Epithelial cell of prostate (primary cell): Measurements from ENCODE around the gene RNF157.
"Not testable (repeated sequence)": the region's sequence is repeated elsewhere in the genome, so short reads cannot be mapped to it uniquely, and the experiment has no call there.

ENCODE experiments used
- DNase-seq: peaks from one replicate; pipeline ENCODE4 v3.0.0-alpha.2; 2011; ENCODE audit warnings: low read depth, low spot score
- H3K27ac ChIP-seq: fragments of 450-650 bp; 2 replicates; pipeline ENCODE4 v1.5.1; 2017; ENCODE audit warnings: mild to moderate bottlenecking

Gene RNF157

DNA sequence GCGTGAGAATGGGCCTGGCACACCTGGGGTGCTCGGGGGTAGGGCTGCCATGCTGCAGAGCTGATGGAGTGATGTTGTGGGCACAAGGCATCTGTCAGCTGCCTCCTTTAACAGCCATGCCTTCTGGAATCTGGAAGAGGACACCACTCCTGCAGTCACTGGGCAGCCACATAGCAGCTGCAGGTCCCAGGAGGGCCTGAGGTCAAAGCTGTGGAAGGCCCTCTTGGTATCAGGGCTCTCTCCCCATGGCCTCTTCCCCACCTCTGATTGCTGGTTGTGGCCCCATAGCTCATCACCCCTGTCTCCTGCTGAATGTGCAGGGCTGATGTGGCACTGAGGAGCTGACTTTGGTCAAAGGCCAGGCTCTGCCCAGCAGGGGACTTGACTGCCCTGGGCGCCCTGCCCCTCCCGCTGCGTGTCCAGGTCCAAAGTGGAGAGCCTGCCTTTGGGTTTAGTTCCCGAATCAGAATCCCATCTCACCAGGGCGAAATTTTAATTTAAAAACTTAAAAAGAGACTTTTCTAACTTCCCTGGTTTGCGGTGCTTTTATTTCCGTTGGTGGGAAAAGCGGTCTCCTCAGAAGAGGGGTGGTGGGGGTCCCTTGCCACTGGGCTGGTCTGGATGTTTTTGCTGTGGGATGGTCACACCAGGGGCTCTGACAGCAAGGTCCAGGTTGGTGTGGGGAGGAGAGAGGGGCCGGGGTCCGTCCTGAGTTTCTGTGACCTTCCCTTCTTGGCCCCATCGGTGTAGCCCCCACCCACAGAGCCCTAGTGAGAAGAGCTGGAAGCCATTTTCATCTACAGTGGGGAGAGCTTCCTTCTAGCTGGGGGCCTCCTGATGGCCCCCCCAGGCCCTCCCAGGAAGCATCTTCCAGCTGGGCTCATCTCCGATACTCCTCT is 30.7 kb upstream of the RNF157 start:
- H3K27ac ChIP-seq: no peak overlapping the region

DNA sequence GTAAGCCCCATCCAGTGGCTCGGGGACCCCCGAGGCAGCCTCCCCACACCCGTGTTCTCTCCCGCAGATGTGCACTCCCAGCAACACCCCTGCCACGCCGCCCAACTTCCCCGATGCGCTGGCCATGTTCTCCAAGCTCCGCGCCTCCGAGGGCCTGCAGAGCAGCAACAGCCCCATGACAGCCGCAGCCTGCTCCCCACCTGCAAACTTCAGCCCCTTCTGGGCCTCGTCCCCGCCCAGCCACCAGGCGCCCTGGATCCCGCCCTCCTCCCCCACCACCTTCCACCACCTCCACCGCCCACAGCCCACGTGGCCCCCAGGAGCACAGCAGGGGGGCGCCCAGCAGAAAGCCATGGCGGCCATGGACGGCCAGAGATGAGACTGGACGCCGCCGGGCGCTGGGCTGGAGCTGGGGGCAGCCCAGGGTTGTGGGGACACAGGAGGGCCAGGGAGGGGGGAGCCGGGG is 29.9 kb upstream of the RNF157 start:
- H3K27ac ChIP-seq: no peak overlapping the region
- no peak for DNase-seq

More for the DNA sequence above, 30.7 kb upstream of the RNF157 start:
- DNase-seq: no peak

DNA sequence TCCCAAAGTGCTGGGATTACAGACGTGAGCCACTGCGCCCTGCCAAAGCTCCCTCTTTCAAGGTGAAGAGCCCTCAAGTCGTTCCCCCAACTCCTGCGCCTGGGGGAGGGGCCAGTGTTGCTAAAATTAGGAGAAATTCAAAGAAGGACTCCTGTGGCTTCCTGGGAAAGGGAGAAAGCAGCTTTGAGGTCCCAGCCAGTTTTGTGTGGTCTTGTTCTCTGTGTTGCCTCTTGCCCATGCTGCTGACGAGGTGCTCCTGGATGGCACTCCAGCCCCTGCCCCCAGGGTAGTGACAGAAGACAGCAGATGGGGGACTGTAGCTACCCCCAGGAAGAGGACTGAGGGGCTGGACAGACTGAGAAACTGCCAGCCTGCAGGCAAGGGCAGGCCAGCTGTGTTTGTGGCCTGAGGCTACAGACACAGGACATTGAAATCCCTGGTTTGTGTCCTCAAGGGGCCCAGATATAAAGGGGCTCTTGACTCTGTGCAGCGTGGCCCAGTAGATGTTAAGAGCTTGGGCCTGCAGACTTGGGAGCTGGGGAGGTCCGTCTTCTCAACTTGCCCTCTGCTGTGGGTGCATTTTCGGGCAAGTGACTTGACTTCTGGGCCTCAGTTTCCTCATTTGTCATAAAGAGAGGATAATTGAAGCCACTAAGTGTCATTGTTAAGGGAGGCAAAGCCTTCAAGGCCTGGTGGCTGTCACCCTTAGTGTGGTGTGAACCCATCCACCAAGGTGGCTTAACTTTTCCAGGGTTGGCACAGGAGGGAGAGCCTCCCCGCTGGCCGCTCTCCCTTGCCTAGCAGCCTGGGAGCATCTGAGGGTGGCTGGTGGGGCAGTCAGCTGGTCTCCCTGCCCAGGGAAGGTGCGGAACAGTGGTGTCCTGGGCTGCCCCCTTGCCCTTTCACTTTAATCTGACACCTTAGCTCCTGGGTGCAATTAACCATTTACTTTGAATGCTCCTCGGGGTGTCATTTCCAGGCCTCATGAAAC is 29.0 kb upstream of the RNF157 start:
- no peak for DNase-seq
- peak overlapping the region; percentile 95 for H3K27ac ChIP-seq

DNA sequence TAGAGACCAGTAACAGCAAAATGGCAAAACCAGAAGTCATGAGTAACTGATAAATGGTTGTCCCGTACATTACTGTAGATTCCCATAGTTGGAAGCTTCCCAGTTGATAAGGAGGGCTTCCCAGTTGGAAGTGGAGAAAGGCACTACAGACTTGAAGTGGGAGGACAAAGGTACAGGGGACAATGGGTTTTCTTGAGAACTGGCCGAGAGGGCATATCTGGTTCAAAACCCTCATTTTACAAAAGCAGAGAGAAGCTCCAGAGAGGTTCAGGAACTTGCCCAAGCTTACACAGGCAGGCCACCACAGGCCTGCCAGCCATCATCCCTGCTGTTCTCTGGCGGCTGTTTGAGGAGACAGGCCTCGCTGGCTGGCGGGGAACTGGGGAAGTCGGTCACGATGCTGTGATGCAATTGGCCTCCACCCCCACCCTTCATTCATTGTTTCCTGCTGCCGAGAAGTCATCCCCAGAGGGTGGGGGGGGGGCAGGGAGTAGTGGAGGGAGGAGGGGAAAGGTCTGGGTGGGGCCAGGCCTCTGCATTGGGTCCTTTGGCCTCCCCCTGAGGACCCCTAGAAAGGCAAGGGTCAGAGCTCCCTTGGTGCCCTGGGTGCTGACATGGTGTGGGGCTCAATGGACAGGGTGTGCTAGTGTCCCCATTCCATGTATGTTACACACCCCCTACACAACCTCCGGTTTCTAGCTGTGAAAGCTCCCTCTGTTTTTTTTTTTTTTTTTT is 27.9 kb upstream of the RNF157 start:
- H3K27ac ChIP-seq: peak overlapping the region; percentile 95
- DNase-seq: peak; percentile 57

DNA sequence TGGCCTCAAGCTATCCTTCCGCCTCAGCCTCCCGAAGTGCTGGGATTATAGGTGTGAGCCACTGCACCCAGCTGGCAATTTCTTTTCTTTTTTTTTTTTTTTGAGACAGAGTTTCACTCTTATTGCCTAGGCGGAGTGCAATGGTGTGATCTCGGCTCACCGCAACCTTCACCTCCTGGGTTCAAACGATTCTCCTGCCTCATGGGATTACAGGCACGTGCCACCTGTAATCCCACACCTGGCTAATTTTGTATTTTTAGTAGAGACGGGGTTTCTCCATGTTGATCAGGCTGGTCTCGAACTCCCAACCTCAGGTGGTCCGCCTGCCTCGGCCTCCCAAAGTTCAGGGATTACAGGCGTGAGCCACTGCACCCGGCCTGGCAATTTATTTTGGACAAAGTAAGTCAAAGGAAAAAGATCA is 27.3 kb upstream of the RNF157 start:
- not testable (repeated sequence) for DNase-seq
- peak overlapping the region; percentile 95 for H3K27ac ChIP-seq

DNA sequence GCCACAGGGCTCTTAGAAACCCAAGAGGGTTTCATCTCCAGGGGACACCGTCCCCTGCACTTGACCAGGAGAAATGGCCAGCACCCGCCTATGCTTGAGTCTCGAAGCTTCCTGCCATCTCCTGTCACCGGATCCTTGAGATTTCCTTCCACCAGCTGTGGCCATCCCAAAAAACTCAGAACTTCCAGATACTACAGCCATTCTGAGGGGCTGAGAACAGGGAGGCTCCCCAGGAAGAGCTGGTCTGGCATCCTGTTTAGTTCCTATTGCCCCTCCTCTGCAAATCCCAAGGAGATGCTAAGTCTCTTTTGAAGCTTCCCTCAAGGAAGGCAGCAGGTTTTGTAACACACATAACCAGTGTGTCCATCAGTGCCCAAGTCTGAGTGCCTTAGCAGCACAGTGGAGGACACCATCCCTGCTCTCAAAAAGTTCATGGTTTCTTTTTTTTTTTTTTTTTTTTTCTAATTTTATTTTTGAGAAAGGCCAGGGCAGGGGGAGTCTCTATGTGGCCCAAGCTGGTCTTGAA is 26.8 kb upstream of the RNF157 start:
- H3K27ac ChIP-seq: peak overlapping the region; percentile 95
- no peak for DNase-seq

DNA sequence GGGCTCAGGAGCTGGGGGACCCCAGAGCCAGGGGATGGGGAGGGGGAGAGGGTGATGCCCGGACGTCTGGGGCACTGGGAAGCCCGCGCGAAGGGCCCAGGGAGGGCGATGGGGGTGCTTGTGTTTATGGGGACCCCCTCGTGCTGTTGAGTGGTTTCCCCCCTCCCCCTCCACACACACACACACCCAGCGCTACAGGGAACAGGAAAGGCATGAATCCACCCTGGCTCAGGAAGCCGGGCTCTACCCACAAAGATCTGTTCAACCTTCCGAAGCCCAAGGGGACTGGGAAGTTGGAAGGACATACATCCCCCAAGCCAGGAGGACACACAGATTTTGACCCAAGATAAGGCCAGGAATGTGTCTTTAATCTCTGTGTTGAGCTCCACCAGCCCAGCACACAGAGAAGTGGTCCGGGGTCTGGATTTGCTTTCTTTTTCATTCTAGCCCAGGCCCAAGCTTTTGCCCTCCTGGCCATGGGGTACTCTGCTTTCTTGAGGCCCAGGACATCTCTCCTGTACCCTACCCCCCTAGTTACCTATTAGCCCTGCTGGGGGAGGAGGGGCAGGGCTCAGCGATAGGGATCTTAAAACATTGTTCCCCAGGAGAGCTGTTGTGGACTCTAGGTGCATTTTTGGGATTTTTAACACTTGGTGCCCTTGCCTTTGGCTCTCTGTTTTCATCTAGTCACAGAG is 26.1 kb upstream of the RNF157 start:
- DNase-seq: no peak
- peak overlapping the region; percentile 95 for H3K27ac ChIP-seq

DNA sequence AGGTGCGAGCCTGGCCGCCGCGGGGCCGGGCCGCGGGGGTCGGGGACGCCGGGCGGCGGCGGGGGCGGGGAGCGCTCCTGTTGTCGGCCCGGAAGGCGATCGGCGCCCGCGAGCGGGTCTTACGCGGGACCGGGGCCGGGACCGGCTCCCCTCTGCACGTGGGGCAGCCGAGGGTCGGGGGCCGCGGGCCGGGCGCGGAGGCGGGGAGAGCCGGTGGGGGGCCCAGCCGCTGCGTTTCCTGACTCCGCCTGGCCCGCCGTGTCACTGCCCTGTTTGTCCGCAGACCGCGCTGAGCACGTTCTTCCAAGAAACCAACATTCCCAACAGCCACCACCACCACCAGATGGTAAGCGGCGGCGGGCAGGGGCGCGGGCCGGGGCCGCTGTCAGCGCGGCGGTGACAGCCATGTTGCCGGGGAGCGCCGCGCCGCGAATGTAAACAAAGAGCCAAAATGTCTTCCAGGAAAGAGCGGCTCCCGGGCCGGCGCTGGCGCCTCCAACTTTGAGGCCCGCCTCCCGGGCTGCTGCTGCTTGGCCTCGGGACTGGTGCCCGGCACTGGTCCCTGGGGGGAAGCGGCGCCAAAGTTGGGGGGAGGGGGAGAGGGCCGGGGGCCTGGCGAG is 25.4 kb upstream of the RNF157 start:
- H3K27ac ChIP-seq: peak overlapping the region; percentile 95
- DNase-seq: no peak

DNA sequence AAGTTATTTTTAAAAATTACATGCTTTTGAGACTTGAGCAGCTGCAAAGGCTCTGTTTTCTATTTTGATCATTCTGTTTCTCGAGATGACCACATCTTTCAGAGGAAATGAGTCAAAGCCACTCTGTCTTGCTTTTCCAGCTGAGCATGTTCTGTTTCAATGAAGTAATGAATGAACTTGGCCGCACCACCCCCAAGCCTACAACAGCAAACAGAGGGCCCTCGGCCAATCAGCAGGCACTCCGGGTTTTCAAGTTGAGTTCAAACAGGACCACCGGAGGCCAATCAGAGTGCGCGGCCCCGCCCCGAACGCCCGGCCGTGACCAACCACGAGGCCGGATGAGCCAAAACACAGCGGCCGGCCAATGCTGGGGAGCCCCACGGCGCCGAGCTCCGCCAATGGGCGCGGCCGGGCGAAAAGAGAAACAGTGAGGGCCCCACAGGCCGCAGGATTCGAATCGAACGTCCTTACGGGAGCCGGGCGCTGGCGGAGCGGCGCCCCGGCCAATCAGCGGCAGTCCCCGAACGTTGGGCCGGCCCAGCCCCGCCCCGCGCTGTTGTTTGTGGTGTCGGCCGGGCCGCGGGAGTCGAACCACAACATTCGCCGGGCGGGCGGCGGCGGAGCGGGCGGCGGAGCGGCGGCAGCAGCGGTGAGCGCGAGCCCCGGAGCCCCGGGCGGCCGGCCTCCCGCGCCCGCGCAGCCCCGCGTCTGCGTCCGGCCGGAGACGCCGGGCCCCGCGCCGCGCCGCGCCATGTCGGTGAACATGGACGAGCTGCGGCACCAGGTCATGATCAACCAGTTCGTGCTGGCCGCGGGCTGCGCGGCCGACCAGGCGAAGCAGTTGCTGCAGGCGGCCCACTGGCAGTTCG is 24.7 kb upstream of the RNF157 start, which contains the start of gene UBALD2:
Gene UBALD2, plus strand, starts transcription at position 594 of the 869 bp plus-strand sequence. Its CDS starts 158 bp downstream, at position 752.
- peak; percentile 99 for DNase-seq
- peak within 1 kb of the TSS; percentile 95 for H3K27ac ChIP-seq

DNA sequence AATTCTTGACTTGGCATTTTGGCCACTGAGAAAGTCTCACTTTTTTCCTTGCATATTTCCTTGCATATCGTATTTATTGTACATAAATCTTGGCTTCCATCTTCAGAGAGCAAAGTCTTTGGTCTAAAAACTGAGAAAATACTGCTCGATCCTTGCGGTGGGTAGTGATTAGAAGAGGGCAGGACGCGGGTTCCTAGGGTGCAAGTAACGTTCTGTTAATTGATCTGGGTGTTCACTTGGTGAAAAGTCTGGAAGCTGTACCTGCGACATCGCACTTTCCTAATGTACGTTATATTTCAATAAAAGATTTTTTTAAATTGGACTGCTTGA is 24.1 kb upstream of the RNF157 start:
- DNase-seq: no peak
- H3K27ac ChIP-seq: peak overlapping the region; percentile 95

DNA sequence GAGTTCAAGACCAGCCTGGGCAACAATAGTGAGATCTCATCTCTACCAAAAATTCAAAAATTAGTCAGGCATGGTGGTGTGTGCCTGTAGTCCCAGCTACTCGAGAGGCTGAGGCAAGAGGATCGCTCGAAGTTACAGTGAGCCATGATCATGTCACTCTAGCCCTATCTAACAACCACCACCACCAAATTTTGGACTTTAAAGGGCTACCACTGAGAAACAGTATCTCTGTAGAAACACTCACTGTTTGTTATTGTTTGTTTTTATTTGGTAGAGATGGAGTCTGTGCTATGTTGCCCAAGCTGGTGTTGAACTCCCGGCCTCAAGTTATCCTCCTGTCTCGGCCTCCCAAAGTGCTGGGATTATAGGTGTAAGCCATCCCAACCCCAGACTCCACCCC is 23.6 kb upstream of the RNF157 start:
- H3K27ac ChIP-seq: peak overlapping the region; percentile 95
- DNase-seq: no peak

DNA sequence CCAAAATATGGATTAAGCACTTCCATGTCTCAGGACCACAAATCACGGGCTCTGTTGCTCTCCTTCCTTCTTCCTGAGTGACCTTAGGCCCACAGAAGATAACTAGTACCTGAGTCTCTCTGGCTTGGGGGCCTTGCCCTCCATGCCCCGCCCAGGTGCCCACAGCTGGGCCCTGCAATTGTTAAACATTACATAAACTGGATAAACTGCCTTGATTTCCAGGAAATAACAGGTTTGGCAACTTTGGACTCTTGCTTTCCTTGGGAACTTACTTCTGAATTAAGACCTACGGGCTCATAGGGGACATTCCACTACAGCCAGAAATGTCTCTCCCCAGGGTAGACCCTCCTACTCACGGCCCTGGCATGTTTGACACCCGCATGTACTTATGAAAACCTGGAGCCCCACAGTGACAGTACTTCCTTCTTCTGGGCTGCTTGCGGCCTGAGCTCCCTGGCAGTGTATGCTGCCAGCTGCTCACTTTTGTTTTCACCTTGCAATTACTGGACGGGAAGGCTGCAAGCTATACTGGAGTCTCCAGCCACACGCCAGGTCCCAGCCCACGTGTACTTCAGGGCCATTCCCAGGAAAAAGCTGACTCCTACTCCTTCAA is 22.5 kb upstream of the RNF157 start:
- H3K27ac ChIP-seq: peak overlapping the region; percentile 95
- no peak for DNase-seq

DNA sequence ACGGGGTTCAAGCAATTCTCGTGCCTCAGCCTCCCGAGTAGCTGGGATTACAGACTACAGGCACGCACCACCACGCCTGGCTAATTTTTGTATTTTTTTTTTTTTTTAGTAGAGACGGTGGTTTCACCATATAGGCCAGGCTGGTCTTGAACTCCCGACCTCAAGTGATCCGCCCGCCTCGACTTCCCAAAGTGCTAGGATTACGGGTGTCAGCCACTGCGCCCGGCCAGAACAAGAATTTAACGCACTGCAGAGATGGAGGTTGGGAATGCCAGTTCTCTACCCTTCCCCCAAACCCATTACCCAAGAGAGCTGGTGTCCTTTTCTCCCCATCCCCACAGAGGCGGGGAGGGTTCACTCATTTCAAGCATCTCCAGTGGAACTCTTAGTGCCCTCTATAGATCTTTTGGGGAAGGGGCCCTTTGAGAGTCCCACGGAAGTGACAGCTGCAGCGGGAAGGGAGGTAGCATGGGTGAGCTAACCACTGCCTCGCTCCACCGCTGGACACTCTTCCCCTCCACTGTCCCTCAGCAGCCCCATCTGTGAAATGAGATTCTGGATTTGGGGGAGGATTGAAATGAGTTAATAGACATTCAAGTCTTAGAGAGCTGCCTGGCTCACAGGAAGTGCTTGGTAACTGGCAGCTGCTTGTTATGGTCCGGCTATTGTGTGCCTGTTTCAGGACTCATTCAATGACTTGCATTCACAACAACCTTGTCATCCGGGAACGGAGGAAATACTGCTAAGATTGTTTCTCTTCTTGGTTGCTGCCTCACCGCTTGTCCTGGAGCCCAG is 21.3 kb upstream of the RNF157 start:
- H3K27ac ChIP-seq: peak overlapping the region; percentile 95
- no peak for DNase-seq

DNA sequence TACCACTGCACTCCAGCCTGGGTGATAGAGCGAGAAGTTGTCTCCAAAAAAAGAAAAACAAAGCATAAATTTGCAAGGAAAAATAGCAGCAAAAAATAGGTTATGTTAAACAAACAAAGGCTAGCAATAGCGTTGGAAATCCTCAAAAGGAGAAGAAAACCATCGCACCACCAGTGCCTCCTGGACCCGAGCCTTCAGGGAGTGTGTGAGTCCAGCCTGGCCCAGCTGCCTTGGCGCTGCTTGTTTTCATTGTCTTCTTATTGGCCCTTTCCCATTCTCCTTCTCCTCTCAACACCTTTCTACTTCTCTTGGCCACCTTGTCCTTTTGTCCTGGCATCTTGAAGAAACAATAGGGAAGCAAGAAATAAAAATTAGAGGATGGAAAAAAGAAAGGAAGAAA is 20.4 kb upstream of the RNF157 start:
- no peak for DNase-seq
- no peak overlapping the region for H3K27ac ChIP-seq

DNA sequence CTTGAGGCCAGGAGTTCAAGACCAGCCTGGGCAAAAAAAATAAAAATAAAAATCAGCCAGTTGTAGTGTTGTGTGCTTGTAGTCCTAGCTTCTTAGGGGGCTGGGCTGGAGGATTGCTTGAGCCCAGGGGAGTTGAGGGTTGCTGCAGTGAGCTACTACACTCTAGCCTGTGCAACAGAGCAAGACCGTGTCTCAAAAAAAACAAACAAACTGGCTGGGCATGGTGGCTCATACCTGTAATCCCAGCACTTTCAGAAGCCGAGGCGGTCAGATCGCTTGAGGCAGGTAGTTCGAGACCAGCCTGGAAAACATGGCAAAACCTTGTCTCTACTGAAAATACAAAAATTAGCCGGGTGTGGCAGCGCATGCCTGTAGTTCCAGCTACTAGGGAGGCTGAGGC is 19.9 kb upstream of the RNF157 start:
- DNase-seq: no peak
- H3K27ac ChIP-seq: peak overlapping the region; percentile 46

DNA sequence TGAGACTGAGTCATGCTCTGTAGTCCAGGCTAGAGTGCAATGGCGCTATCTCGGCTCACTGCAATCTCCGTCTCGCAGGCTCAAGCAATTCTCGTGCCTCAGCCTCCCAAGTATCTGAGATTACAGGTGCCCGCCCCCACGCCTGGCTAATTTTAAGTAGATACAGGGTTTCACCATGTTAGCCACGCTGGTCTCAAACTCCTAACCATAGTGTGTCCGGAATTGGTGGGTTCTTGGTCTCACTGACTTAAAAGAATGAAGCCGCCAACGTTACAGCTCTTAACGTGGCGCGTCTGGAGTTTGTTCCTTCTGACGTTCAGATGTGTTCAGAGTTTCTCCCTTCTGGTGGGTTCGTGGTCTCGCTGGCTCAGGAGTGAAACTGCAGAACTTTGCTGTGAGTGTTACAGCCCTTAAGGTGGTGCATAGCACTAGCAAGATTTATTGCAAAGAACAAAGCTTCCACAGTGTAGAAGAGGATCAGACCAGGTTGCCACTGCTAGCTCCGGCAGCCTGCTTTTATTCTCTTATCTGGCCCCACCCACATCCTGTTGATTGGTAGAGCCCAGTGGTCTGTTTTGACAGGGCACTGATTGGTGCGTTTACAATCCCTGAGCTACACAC is 16.2 kb upstream of the RNF157 start:
- not testable (repeated sequence) for H3K27ac ChIP-seq, DNase-seq
